ENCODE results near the gene EXOC2.

The EXOC2 gene

DNA sequence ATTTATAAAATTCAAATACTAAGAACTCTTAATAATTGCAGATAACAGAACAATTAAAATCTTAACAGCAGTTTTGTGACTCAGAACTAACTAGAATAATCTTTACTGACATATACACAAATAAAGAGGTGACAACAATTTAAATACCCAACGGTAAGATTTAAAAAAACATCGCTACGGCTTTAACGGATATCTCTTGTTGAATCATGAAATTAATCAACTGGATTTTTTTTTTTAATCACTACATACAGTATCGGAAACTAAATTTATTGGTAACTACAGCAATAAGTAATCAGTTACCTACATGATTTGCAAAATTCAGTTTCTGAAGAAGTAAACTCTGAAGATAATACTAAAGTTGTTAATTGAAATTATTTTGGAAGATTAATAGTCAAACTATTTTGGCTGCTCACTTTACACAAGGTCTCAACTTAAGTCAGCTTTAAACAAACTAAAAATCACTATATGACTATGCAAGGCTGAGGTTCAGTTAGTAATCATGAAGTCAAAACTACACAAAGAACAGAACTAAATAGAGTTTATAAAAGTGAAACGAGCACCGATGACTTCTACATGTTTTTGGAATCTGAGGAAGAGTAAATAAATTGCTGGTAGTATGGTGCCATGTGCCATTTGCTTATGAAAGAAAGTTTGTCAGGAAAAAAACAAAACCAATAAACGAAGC is 164.8 kb downstream of the EXOC2 start:
- DNase-seq (ENCODE audit: low spot score) = no peak

DNA sequence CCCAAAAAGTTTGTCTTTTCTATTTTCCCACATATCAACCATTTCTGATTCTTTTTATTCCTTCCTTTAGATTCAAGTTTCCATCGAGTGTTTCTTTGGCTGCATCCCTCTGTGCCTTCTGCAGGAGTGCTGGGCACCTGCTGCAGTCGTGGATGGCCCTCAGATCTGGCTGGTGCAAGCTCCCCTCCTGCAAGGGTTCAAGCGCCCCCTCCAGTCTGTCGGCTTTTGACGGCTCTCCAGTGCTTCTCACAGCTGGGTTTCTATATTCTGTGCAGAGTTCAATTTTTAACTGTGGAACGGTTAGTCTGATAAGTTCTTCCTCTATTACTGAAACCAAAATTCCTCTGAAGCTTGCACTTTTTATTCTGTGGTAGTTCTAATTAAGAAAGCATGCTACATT is 168.1 kb downstream of the EXOC2 start:
- no peak for DNase-seq (ENCODE audit: low spot score)

DNA sequence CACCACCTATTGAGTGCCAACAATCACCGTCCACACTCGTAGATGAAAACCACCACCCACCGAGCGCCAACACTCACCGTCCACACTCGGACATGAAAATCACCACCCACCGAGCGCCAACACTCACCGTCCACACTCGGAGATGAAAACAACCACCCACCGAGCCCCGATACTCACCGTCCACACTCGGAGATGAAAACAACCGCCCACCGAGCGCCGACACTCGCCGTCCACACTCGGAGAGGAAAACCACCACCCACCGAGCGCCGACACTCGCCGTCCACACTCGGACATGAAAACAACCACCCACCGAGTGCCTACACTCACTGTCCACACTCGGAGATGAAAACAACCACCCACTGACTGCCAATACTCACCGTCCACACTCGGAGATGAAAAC is 172.1 kb downstream of the EXOC2 start:
- no peak for DNase-seq (ENCODE audit: low spot score)

DNA sequence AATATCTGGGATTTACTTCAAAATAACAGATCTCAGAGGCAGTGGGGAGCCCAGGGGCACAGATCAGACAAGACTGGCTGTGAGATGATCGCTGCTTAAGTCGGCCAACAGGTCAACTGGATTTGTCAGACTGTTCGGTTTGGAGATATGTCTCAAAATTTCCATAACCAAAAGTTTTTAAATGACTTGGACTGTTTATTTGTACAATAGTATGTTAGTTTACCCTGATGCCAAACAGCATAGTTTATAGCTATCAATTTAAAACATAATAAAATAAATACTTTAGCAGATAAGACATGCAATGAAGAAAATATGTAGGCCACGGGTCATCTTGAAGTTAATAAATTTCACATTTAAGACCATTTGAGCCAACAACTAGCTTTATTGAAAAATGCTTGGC is 174.7 kb downstream of the EXOC2 start:
- no peak for DNase-seq (ENCODE audit: low spot score)

DNA sequence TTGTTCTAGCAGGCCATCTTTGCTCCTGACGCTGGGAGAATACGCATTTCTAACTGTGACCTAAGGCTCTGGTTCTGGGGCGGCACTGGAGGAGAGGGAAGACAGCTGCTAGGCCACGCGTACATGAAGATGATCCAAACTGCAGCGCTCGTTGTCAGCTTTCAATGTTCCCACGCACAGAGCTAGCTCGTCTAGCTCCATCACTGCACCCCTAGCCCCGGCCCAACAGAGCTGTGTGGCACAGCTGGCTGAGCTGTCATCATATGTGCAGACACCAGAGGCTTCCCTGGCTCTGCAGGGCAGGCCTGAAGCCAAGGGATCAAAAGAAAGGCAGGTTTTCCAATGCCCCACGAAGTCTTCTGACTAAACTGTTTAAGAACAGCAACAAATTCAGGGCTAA is 176.7 kb downstream of the EXOC2 start:
- DNase-seq (ENCODE audit: low spot score) = no peak

DNA sequence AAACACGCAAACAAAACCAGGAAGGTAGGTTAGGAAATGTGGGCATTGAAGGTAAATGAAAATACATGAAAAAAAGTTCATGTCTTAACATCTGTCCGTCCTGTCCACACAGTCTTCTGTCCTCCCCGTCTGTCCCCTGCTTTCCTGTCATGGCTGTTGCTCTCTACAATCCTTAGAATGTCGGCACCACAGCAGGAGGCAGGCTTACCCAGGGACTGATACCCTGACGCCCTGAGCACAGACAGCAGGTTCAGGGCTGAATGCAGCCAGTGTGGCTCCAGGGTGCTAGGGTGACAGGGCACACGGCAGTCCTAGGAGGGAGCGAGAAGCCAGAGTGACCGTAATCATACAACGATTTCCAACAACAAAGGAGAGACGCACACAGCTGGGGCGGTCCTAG is 177.7 kb downstream of the EXOC2 start:
- DNase-seq (ENCODE audit: low spot score) = no peak

DNA sequence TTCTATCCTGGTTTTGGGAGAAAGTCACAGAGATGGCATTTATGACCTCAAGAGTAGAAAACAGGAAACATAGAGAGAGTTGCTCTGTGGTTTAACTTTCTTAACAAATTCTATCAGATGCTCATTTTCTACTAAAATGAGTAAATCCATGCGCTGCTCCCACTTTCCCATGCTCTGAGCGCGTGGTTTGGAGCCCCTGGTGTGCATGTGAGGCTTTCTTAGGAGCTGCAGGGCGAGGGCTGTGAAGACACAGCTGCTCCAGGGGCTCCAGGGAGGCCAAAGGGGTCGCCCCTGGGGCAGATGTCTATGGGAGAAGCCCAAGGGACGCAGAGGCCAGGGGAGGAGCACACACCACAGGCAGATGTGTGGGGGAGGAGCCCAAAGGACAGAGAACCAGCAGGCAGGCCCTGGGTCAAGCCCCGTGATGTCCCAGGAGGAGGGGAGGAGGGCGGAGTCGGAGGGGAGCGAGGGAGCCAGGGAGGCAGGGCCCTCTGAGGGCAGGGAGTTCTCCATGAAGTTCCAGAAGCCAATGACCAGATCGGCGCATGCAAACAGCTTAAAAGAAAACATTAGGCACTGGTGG is 178.5 kb downstream of the EXOC2 start:
- DNase-seq (ENCODE audit: low spot score) = no peak

DNA sequence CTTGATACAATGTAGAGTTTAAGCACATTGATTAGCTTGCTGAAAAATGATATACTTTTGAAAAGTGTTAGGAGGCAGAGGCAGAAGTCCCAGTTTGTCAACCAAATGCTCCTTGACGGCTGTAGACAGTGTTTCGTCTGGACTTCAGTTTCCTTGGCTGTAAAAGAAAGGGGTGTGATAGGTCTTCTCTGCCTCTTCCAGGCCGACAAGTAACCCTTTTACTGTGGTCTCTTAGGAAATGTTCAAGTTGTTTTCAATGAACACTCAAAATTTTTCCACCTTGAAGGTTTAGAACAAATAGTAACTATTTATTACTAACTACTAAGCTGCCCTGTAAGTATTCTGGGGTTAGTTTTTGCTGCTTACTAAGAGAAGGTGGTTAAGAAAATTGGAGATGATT is 179.0 kb downstream of the EXOC2 start:
- no peak for DNase-seq (ENCODE audit: low spot score)

DNA sequence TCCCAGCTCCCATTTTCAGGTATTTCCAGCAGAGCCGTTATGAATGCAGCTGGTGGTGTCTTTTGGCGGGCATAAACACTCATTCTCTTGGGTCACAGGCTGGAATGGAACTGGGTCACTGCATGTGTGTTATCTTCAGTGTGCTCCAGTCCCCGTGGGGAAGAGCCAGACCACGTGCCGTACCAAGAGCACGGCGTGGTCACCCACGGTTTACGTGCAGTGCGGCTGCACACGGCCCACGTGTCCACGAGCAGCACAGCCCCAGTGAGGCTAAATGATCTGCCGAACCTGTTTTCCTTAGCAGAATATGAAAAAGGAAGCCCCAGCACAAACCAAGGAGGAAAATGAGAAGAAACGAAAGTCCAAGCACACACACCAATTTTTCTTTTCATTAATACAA is 179.9 kb downstream of the EXOC2 start:
- DNase-seq (ENCODE audit: low spot score) = no peak

DNA sequence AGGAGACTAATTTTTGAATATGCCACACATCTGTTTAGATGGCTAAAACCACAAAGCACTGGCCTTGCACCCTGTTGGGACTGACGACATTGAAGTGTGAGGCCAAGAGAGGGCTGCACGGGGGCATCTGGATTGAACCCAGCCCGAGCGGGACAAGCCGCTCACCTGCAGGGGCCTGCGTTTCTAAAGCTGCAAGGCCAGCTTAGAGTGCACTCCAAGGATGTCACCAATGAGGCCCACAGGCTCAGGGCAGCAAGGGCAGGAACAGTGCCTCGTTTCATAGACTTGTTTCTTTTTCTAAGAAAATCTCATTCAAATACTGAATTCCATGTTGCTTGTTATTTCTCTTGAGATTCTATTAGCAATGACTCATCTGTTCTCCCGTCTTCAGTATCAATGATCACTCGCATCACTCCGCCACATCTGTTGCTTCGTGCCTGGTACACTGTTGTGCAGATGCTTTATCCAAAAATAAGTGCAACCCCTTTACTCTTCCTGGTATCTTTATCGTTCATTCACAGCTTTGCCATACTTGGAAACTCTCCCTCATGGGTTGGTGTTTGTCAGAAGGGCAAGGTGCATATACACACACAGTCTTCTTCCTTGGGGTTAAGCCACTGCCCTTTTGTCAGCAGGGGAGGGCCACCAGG is 181.3 kb downstream of the EXOC2 start:
- no peak for DNase-seq (ENCODE audit: low spot score)

DNA sequence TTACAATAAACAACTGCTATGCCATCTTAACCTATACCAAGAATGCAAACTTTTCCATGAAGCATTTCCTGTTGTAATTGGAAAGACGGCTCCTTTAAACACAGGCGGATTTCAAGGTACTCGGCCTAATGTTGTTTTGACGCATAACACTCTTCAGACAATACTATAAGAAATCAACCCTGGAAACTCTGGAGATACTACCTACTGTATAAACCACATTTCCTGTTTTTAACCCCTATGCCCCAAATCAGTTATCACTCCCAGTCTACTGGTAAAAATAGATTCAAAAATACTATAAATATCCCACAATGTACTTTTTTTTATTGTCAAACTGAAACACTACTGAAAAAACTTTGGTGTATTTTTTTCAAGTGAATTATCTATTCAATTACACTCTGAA is 183.3 kb downstream of the EXOC2 start:
- no peak for DNase-seq (ENCODE audit: low spot score)

DNA sequence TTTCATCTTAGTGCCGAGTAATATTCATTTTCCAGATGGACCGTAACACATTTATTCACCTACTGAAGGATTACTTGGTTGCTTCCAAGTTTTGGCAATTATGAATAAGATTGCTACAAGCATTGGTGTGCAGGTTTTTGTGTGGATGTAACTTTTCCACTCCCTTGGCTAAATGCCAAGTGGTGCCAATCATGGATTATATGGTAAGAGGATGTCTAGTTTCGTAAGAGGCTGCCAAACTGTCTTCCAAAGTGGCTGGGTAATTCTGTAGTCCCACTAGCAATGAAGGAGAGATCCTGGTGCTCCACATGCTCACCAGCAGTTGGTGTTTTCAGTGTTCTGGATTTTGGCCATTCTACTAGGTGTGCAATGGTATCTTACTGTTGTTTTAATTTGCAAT is 184.3 kb downstream of the EXOC2 start:
- DNase-seq (ENCODE audit: low spot score) = no peak

DNA sequence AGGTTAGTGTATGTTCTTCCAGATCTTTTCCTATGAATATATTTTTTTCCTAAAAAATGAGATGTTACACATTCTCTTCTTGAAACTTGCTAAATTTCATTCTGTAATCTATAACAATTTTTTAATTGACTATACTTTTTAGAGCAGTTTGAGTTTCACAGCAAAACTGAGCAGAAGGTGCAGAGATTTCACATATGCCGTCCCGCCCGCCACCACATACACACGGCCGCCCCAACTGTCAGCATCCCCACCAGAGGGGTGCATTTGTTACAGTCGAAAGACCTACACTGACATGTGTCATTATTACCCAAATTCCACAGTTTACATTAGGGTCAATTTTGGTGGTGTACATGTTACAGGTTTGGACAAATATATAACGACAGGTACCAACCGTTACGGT is 184.9 kb downstream of the EXOC2 start:
- DNase-seq (ENCODE audit: low spot score) = no peak

DNA sequence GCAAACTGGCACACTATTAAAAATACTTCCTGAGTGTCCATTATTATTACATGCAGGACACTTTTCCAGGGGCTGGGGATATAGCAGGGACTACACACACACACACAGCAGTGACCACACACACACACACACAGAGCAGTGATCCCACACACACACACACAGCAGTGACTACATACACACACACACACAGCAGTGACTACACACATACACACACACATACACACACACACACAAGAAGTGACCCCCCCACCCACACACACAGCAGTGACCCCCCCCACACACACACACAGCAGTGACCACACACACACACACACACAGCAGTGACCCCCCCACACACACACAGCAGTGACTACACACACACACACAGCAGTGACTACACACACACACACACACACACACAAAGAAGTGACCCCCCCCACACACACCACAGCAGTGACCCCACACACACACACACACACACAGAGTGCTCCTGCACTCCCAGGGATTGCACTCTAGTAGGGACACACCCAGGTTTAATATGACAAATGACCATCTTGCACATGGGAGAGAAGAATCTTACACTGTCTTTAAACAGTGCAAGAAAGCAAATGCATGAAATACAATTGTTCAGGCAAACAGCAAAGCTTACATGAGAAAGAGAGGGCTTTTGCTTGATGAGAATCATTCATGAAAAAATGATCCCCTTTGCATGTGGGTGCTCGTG is 185.9 kb downstream of the EXOC2 start:
- no peak for DNase-seq (ENCODE audit: low spot score)

DNA sequence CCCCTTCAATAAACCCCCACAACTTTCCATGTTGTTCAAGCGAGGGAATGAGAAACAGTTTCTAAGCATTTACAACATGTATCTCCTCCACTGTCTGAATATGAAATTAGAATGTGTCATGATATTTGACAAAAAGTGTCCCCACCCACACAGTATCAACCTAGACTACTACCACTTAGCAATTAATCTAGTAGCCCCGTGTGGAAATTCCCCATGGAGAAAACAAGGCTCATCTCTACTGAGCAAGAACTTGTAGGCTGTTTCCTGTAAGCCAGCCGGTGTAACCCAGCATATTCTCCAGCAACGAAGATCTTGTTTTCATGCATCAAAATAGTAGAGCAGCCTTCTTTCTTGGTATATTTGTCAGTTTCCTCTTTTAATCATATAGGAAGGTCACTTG is 186.4 kb downstream of the EXOC2 start:
- no peak for DNase-seq (ENCODE audit: low spot score)

DNA sequence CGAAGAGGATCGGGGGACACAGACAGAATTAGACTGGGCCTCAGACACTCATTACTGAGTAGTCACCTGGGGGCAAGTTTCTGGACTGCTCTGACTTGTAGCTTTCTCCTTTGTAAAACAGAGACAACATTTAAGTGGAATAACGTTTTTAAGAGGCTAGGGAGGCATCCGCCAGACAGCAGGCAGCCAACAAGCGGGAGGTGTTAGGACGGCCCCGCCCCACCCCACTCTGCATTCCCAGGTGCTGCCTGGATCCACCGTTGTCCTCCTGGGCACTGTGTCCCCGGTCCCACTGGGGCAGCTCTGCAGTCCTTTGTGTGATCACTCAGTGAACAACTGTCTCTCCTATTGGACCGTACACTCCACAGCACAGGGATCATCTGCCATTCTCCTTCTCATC is 187.6 kb downstream of the EXOC2 start:
- no peak for DNase-seq (ENCODE audit: low spot score)

DNA sequence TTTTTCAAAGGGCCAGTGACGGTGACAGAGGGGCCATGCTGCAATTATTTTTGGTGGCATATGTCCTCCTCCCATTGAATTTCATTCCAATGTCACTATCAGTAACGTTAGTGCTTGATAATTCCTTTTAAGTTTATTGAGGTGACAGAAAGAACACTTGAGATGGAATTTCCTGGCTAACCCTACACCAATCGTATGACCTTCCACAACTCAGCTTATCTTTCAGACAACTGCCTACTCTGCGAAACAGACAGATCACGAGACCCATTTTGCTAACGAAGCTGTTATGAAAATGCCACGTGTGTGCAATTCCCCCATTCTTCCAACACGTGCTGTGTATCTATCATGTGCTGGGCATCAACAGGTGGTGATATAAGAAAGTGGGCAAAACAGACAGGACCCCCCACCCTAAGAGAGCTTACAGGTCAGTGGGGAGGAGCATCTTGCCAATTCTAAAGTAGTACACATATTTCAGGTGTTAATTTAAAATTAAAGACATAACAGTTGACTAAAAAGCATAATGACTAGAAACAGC is 188.4 kb downstream of the EXOC2 start:
- no peak for DNase-seq (ENCODE audit: low spot score)

DNA sequence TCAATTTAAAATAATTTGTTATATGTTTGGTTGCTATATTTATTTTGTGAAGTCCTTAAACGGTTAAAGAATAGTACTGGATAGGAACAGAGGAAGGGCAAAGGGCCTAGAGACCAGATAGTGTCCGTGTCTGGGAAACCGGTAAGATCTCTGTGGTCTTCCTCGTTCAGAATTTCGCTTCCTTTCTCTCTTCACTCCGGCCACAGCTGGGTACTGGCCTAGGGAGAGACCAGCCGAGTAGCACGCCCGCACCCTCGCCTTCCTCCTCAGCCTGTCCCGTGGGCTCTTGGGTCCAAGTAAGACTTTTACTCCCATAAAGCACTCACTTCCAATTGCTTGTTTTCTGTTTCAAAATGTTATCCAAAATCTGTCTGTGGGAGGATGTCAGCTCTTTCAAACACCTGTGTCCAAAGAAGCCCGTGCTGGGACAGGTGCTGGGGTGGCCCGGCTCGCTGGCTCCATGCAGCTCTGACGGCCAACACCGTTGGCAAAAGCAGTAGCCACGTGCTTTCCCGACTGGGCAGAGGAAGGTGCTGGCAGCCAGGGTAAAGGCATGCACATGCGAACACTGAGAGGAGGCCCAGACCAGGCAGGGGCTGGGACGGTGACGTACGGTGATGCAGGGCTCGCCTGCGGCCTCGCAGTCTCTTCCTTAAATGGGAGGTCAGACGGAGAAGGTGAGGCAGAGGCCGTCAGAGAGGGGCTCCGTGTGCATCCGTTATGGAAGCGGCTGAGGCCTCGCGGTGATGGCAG is 189.2 kb downstream of the EXOC2 start:
- DNase-seq (ENCODE audit: low spot score) = no peak

DNA sequence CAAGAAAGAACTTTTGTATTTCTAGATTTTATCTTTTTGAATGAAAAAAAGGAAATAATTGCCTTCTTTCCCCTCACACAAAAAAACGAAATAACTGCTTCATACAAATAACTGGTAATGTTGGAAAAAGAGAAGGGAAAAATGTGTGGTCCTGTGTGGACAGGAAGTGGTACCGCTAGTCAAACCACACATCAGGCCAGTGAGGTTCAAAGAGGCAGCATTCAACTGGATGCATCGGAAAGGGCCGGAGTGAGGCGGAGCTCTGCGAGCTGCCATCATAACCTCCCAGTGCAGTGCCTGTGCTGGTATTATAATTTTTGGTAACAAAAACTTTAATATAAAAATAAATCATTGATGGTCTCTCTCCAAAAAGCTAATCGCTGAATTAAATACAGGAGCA is 190.2 kb downstream of the EXOC2 start:
- no peak for DNase-seq (ENCODE audit: low spot score)

DNA sequence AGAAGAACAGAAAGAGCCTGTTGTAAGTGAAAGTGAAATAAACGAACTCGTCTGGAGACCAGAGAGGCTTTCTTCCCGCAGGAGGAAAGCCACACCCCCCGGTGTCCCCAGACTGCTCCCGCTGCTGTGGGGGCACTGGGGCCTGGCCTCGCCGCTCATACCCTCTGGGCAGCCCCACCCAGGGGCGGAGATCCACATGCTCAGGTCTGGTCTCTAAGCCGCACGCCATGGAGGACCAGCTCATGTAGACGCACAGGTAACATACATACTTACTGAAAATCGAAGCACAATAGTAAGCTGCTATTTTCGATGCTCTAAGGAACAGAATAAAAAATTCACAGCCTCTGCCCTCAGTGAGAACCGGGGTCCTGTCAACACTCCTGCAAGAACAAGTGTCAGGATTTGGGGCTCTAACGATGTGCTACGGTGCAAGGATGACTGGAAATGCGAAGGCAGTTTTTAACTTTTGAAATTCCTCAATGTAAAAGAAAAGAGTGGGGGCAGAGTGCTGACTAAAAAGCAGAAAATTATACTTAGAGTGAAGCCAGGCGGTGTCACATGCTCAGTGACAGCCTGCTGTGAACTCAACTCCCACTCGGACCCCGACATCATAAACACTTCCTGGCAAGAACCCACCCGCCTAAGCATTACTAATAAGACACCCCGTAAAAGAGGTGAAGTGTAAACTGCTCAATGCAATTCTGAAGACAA is 190.9 kb downstream of the EXOC2 start:
- DNase-seq (ENCODE audit: low spot score) = no peak

DNA sequence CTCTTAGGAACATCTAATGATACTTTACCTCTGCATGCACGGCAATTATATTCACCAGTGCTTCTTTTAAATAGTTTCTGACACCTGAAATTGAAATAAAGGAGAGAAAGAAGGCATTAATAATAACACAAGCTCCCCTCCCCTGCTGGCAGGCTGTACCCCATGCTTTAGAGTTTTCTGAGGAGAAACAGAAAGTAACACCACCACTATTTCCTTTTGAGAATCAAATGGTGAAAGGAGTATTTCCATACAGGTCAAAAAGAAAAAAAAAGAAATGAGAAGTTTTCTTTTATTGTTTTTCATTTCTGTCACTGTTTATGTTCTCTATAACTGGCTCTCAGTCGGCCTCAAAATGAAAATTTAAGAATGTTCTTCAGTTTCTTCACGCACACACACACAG is 193.3 kb downstream of the EXOC2 start:
- DNase-seq (ENCODE audit: low spot score) = no peak

DNA sequence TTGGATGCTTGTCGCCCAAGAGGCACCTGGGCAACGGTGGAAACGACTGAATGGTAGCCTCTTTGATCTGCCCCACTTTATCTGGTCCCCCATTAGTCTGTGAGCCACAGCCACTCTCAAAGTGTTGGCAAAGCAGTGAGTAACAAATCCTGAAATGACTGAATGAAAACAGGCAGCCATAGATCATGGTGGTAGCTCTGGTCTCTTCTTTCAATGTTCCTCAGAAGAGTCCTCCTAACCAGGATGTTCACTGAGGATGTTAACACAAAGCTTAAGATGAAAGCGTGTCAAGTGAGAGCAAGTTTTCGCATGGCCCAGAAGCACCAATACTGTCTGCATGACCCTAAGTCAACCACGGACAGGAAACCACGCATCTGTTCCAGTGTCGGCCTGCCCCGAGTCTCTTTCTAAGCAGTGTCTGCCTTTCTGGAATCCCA is 194.1 kb downstream of the EXOC2 start:
- no peak for DNase-seq (ENCODE audit: low spot score)

Measured in HuH-7.5 (cell line).